ENCODE results near the gene HMCN2.

- TF ChIP-seq CTCF (IDR thresholded peaks at IDR 0.05) (peak in 1 of 4 experiments; percentile 1), POLR2A (IDR thresholded peaks at IDR 0.05) (no peak)
Measured at GRCh38 chr9:130240410-130241197, 25.0 kb upstream of the HMCN2 start.

Data from uterus (tissue), 2 donors.